HL-60 (cell line): ENCODE measurements around the gene RSPH10B2.
"Not testable (repeated sequence)": the region's sequence is repeated elsewhere in the genome, so short reads cannot be mapped to it uniquely, and the experiment has no call there.

Experiments used
- GABPA ChIP-seq: IDR thresholded peaks from 2 replicates; pipeline ENCODE4 v1.6.1; 2012; ENCODE audit warnings: low read depth
- POLR2AphosphoS5 ChIP-seq: IDR thresholded peaks from 2 replicates; pipeline ENCODE4 v1.6.1; 2012; ENCODE audit warnings: low read depth
- SPI1 ChIP-seq: IDR thresholded peaks from 2 replicates; pipeline ENCODE4 v1.6.1; 2012; ENCODE audit warnings: low read depth, mild to moderate bottlenecking, borderline replicate concordance
- TF ChIP-seq, protein P1 (sequence below): IDR thresholded peaks from one replicate; pipeline ENCODE4 v1.5.1; 2011; ENCODE audit warnings: low read length, control low read depth, inconsistent platforms; ENCODE audit not compliant: insufficient read depth
- TF ChIP-seq, protein P2 (sequence below): IDR thresholded peaks from 2 replicates; pipeline ENCODE4 v1.6.1; 2012; ENCODE audit warnings: low read depth; ENCODE audit not compliant: insufficient replicate concordance

DNA sequence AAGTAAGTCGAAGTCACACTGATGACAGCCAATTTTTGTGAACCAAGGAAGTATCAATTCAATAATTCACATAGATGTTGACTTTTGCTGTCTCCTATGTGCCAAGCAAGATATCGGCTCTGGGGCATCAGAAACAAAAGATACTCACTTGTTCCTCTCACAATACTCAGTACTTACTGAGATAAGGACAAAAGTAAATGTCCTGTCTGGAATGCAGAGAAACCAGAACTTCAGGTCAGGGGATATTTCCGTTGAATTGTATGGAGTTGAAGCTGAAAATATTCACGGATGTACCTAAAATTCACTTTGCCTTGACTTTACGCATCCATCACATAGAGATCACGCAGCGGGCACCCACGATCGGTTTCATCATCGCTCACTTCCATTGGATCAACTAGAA, 83.2 kb downstream of the RSPH10B2 start:
- TF ChIP-seq, protein P1, sequence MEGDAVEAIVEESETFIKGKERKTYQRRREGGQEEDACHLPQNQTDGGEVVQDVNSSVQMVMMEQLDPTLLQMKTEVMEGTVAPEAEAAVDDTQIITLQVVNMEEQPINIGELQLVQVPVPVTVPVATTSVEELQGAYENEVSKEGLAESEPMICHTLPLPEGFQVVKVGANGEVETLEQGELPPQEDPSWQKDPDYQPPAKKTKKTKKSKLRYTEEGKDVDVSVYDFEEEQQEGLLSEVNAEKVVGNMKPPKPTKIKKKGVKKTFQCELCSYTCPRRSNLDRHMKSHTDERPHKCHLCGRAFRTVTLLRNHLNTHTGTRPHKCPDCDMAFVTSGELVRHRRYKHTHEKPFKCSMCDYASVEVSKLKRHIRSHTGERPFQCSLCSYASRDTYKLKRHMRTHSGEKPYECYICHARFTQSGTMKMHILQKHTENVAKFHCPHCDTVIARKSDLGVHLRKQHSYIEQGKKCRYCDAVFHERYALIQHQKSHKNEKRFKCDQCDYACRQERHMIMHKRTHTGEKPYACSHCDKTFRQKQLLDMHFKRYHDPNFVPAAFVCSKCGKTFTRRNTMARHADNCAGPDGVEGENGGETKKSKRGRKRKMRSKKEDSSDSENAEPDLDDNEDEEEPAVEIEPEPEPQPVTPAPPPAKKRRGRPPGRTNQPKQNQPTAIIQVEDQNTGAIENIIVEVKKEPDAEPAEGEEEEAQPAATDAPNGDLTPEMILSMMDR = not testable (repeated sequence)
- TF ChIP-seq GABPA, SPI1, POLR2AphosphoS5: not testable (repeated sequence)
- TF ChIP-seq, protein P2, sequence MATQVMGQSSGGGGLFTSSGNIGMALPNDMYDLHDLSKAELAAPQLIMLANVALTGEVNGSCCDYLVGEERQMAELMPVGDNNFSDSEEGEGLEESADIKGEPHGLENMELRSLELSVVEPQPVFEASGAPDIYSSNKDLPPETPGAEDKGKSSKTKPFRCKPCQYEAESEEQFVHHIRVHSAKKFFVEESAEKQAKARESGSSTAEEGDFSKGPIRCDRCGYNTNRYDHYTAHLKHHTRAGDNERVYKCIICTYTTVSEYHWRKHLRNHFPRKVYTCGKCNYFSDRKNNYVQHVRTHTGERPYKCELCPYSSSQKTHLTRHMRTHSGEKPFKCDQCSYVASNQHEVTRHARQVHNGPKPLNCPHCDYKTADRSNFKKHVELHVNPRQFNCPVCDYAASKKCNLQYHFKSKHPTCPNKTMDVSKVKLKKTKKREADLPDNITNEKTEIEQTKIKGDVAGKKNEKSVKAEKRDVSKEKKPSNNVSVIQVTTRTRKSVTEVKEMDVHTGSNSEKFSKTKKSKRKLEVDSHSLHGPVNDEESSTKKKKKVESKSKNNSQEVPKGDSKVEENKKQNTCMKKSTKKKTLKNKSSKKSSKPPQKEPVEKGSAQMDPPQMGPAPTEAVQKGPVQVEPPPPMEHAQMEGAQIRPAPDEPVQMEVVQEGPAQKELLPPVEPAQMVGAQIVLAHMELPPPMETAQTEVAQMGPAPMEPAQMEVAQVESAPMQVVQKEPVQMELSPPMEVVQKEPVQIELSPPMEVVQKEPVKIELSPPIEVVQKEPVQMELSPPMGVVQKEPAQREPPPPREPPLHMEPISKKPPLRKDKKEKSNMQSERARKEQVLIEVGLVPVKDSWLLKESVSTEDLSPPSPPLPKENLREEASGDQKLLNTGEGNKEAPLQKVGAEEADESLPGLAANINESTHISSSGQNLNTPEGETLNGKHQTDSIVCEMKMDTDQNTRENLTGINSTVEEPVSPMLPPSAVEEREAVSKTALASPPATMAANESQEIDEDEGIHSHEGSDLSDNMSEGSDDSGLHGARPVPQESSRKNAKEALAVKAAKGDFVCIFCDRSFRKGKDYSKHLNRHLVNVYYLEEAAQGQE = not testable (repeated sequence)
